Measurements from ENCODE around the gene PPP2R2D. TPM values are rescaled to one million over a fixed set of nuclear protein-coding genes. Genes with fewer than 3 reads are reported as not detected.

Gene PPP2R2D
- total RNA-seq, 1 donor from 2014 or later = 32.7 TPM

GRCh38 chr10:131998050-131998844 lies 97.4 kb downstream of the PPP2R2D start:
- no peak for ATAC-seq (ENCODE audit: low read depth)
- ChIA-PET CTCF (no interaction called here), POLR2A (no interaction called here)
- TF ChIP-seq, protein P1, sequence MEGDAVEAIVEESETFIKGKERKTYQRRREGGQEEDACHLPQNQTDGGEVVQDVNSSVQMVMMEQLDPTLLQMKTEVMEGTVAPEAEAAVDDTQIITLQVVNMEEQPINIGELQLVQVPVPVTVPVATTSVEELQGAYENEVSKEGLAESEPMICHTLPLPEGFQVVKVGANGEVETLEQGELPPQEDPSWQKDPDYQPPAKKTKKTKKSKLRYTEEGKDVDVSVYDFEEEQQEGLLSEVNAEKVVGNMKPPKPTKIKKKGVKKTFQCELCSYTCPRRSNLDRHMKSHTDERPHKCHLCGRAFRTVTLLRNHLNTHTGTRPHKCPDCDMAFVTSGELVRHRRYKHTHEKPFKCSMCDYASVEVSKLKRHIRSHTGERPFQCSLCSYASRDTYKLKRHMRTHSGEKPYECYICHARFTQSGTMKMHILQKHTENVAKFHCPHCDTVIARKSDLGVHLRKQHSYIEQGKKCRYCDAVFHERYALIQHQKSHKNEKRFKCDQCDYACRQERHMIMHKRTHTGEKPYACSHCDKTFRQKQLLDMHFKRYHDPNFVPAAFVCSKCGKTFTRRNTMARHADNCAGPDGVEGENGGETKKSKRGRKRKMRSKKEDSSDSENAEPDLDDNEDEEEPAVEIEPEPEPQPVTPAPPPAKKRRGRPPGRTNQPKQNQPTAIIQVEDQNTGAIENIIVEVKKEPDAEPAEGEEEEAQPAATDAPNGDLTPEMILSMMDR (IDR thresholded peaks at IDR 0.05) = no peak
- peaks cover 9% of the 10 kb centered on the region for H3K27me3 Mint-ChIP-seq
- no peak for DNase-seq
- intact Hi-C loops (cut with micrococcal nuclease) = no loop called here
- no peak overlapping the region for H3K27ac Mint-ChIP-seq
- no peaks in the 10 kb centered on the region for H3K9me3 Mint-ChIP-seq
- H3K4me3 Mint-ChIP-seq = no peak overlapping the region
- no peaks in the 10 kb centered on the region for H3K4me1 Mint-ChIP-seq
- no peaks in the 10 kb centered on the region for H3K36me3 Mint-ChIP-seq (ENCODE audit: low read depth)

GRCh38 chr10:131998845-131999681 lies 98.3 kb downstream of the PPP2R2D start:
- H3K4me3 Mint-ChIP-seq = no peak overlapping the region
- intact Hi-C loops (cut with micrococcal nuclease) = no loop called here
- CTCF ChIA-PET = no interaction called here
- H3K27ac Mint-ChIP-seq = no peak overlapping the region
- POLR2A ChIA-PET = no interaction called here
- peaks cover 8% of the 10 kb centered on the region for H3K27me3 Mint-ChIP-seq
- DNase-seq (no peak), ATAC-seq (ENCODE audit: low read depth) (no peak)
- H3K9me3 Mint-ChIP-seq = no peaks in the 10 kb centered on the region
- no peaks in the 10 kb centered on the region for H3K36me3 Mint-ChIP-seq (ENCODE audit: low read depth)
- TF ChIP-seq, protein P1 (IDR thresholded peaks at IDR 0.05) = no peak
- no peaks in the 10 kb centered on the region for H3K4me1 Mint-ChIP-seq

GRCh38 chr10:132001238-132001972 lies 100.6 kb downstream of the PPP2R2D start:
- no peak for ATAC-seq (ENCODE audit: low read depth)
- Mint-ChIP-seq H3K27me3 (peaks cover 9% of the 10 kb centered on the region), H3K9me3 (no peaks in the 10 kb centered on the region), H3K4me1 (no peaks in the 10 kb centered on the region), H3K36me3 (ENCODE audit: low read depth) (no peaks in the 10 kb centered on the region), H3K27ac (no peak overlapping the region), H3K4me3 (peak overlapping the region; percentile 7)
- TF ChIP-seq, protein P1 (IDR thresholded peaks at IDR 0.05) = no peak
- CTCF ChIA-PET = no interaction called here
- no peak for DNase-seq
- POLR2A ChIA-PET = no interaction called here
- intact Hi-C loops (cut with micrococcal nuclease) = no loop called here

- CTCF ChIA-PET = no interaction called here
- TF ChIP-seq, protein P1 (IDR thresholded peaks at IDR 0.05) = no peak
- DNase-seq (no peak), ATAC-seq (ENCODE audit: low read depth) (no peak)
- H3K4me1 Mint-ChIP-seq = no peaks in the 10 kb centered on the region
- no peak overlapping the region for H3K4me3 Mint-ChIP-seq
- no peaks in the 10 kb centered on the region for H3K9me3 Mint-ChIP-seq
- no peaks in the 10 kb centered on the region for H3K36me3 Mint-ChIP-seq (ENCODE audit: low read depth)
- no peak overlapping the region for H3K27ac Mint-ChIP-seq
- intact Hi-C loops (cut with micrococcal nuclease) = no loop called here
- peaks cover 9% of the 10 kb centered on the region for H3K27me3 Mint-ChIP-seq
- POLR2A ChIA-PET = no interaction called here
These were observed 101.2 kb downstream of the PPP2R2D start for GRCh38 chr10:132002004-132002403.

Measured in activated B cell treated with CpG ODN at 0.5 μM for 24 hours (primary cell).